SK-N-SH (cell line): ENCODE data around the gene EVC2.

ENCODE experiments used
- CTCF ChIP-seq: fragments of 200-600 bp; sonication (generic); IDR thresholded peaks from 2 replicates; pipeline ENCODE4 v1.6.1; 2017; ENCODE audit warnings: antibody characterized with exemption, mild to moderate bottlenecking, moderate library complexity
- ELF1 ChIP-seq: IDR thresholded peaks from 2 replicates; pipeline ENCODE4 v1.4.0; 2012
- MAX ChIP-seq: IDR thresholded peaks from 2 replicates; pipeline ENCODE4 v1.4.0; 2012; ENCODE audit warnings: low read depth
- MEF2A ChIP-seq: IDR thresholded peaks from 2 replicates; pipeline ENCODE4 v1.4.0; 2012; ENCODE audit warnings: low read depth, borderline replicate concordance
- POLR2AphosphoS5 ChIP-seq: IDR thresholded peaks from 2 replicates; pipeline ENCODE4 v1.6.1; 2012; ENCODE audit warnings: low read depth, low read length
- RAD21 ChIP-seq: IDR thresholded peaks from 2 replicates; pipeline ENCODE4 v1.6.1; 2012; ENCODE audit warnings: mild to moderate bottlenecking, low read length
- RFX5 ChIP-seq: IDR thresholded peaks from 2 replicates; pipeline ENCODE4 v1.6.1; 2012; ENCODE audit warnings: mild to moderate bottlenecking, improper control_type of control experiment, low read length
- RXRA ChIP-seq: IDR thresholded peaks from 2 replicates; pipeline ENCODE4 v1.4.0; 2012; ENCODE audit warnings: low read depth, mild to moderate bottlenecking, borderline replicate concordance
- TAF1 ChIP-seq: IDR thresholded peaks from 2 replicates; pipeline ENCODE4 v1.6.1; 2012; ENCODE audit warnings: low read depth, mild to moderate bottlenecking, low read length, moderate library complexity, borderline replicate concordance
- TCF12 ChIP-seq: IDR thresholded peaks from 2 replicates; pipeline ENCODE4 v1.4.0; 2012
- TEAD4 ChIP-seq: IDR thresholded peaks from 2 replicates; pipeline ENCODE4 v1.4.0; 2012; ENCODE audit warnings: mild to moderate bottlenecking, borderline replicate concordance; ENCODE audit not compliant: insufficient read depth
- USF2 ChIP-seq: fragments of 150-350 bp; IDR thresholded peaks from 2 replicates; pipeline ENCODE4 v1.6.1; 2017; ENCODE audit warnings: antibody characterized with exemption, low read length, low read depth, borderline replicate concordance
- YY1 ChIP-seq: IDR thresholded peaks from 2 replicates; pipeline ENCODE4 v1.4.0; 2012; ENCODE audit warnings: low read depth, mild to moderate bottlenecking

GRCh38 chr4:5709207-5709575 lies 832 bp upstream of the EVC2 start:
- no peak for TF ChIP-seq MAX
- no peak for TF ChIP-seq TEAD4
- TF ChIP-seq CTCF: no peak
- TF ChIP-seq YY1: no peak
- TF ChIP-seq RXRA: no peak
- no peak for TF ChIP-seq POLR2AphosphoS5
- TF ChIP-seq TAF1: no peak
- no peak for TF ChIP-seq RFX5
- TF ChIP-seq ELF1: no peak
- no peak for TF ChIP-seq USF2
- no peak for TF ChIP-seq MEF2A
- TF ChIP-seq RAD21: no peak
- no peak for TF ChIP-seq TCF12
